GF-D8 (cell line): ENCODE measurements around the gene CATSPER3.

Source experiments
- DNase-seq: peaks from one replicate; lab custom pipeline; 2025; lab: John Stamatoyannopoulos, UW

CATSPER3 gene

DNA sequence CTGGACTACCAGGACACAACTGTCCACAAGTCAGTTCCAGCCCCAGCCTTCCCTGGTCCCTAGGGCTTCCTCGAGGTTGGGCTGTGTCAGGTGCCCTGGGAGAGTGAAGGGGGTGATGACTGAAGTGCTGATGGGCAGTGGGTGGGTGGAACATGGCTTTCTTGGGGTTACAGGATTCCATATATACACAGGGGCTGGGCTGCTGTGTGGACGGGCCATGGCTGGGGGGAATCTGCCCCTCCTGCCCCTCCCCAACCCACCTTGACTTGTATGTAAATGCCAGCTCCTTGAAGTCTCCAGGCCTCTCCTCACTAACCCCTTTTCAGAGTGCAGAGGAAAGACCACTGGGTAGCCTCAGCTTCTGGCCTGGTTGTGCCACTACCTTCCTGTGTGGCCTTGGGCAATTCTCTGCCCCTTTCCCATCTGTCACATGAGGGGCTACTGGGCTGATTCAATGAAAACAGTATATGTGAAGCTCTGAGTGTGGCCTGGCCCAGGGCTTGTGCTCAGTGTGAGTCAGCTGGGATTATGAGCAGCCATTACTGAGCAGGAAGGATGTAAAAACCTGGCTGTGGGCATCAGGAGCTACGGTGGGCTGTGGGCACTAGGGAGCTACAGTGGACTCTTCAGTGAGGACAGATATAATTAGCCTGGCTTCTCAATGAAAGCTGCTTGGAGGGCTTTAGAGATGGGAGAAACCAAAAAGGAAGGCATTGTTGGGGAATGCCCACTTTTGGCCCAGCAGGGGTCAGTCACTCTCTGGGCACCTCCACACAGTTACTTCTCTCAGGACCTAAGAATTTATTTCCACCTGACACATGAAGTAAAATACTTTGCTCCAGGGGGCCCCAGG lies 43.0 kb downstream of the CATSPER3 start:
- no peak for DNase-seq

GRCh38 chr5:135011355-135012032 lies 43.8 kb downstream of the CATSPER3 start:
- DNase-seq: no peak

GRCh38 chr5:135012033-135012588 lies 44.4 kb downstream of the CATSPER3 start:
- DNase-seq: no peak

DNA sequence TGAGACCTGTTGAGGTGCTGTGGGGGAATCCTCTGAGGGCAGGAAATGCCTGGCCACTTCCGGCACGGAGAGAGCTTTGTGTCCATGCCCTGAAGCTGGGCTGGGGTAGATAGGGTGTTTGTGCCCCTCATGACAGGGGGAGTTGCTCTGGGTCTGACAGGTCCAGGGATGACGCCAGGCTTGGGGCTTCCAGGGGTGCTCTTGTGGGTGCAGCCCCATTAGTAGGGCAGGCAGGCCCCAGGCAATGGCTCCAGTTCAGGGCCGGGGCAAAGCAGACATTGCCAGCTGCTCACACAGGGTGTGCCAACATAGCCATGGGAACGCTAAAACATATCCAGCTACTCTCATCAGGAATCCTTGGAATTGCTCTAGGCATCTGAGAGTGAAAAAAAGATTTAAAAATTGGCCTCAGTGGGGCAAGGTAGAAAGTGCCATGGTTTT lies 45.3 kb downstream of the CATSPER3 start:
- no peak for DNase-seq

DNA sequence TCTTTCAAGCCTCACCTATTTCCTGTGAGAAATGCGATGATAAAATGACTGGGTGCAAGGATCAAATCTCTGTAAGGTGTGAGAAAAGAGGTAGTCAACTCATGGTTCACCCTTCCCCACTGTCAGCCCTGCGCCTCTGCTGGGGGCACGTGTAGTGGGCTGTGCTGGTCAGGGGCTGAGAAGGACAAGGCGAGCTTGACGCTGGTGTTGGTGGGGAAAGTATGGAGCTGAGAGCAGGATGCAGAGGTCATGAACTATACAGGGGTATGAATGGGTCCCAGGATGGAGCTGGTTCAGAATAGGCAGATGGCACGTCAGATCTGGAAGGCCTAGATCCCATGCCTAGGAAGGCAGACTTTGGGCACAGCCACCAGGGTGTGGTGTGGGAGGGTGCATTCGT lies 45.7 kb downstream of the CATSPER3 start:
- DNase-seq: no peak

DNA sequence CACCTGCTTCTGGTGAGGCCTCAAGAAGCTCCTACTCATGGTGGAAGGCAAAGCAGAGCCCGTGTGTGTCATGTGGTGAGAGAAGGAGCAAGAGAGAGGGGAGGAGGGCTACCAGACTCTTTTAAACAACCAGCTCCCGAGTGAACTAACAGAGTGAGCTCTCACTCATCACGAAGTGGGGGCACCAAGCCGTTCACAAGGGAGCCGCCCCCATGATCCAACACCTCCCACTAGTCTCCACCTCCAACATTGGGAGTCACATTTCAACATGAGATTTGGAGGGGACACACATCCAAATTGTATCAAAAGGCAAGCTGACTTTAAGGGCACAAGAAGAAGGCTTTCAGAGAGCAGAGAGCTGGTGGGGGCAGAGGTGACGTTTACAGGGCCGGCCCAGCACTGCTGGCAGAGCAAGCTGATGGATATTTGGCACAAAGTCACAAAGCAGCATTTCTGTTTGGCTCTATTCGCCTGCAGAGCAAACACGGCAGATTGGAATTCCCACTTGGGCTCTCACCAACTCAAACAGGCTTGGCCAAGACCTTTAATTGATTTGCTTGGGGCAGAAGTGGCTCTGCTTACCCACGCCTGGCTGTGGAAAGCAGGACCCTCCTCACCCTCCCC lies 46.4 kb downstream of the CATSPER3 start:
- DNase-seq: no peak

DNA sequence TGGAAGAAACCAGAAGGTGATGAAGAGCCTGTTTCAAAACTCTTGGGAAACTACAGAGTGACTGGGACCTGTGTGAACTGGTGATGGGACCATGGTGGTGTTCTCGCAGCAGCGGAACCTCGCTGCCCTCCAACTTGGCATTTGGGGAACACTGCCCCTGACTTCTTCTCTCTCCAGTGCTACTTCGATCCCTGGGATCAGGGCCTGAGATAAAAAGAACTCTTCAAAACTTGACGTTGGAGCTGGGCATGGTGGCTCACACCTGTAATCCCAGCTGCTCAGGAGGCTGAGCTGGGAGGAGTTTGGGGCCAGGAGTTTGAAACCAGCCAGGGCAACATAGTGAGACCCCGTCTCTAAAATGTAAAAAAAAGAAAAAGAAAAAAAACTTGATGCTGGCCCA lies 48.2 kb downstream of the CATSPER3 start:
- DNase-seq: no peak

- DNase-seq: no peak
Measured at GRCh38 chr5:135016861-135017290, 49.2 kb downstream of the CATSPER3 start.

DNA sequence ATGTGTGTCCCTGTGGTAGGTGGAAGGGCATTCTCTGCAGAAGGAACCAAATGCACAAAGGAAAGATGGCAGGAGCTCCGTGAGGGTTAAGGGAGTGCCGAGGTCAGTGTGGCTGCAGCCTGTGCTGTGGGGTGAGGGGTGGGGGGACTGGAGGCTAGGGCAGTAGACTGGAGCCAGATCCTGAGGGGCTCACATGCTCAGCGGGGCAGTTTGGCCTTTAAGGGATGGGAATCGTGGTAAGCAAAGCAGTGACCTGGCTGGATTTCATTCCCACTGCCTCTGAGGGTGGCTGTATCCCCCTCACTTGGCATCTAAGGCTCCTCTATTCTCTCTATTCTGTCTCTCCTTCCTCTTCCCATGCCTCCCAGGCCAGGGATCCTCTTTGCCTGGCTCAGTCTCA lies 50.8 kb downstream of the CATSPER3 start:
- no peak for DNase-seq

- DNase-seq: no peak
Measured at GRCh38 chr5:135019314-135019713, 51.6 kb downstream of the CATSPER3 start.

DNA sequence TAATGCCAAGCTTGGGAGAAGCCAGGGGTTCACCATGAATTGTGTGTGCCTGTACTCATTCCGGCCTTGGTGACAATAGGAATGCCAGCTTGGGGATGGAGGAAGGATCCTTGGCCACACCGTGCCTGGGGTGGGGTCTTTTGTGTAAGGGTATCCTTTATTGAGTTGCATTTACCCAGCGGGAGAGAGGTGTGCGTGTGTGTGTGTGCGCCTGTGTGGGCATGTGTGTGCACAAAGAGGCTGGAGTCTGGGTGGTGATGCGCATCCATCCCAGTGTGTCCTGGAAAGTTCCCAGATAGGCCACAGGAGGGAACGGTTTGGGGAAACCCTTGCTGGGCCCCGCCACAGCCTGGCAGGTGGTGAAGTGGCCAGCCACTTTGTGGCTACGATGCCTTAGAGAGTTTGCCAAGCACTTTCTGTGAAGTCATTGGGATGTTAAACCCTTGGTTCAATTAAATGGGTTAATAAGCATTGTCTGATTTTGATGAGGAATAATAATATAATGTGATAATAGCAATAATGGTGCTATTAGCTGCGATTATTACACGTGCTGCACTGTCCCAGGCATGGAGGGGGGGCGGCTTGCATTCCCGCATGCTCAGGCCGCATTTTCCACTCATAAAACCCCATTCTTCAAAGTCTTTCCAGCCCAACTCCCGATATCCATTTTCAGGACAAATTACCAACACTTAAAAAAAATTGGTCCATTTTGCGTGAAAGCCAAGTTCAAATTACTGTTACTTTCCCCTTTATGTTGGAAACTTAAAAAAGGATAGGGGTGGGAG lies 52.6 kb downstream of the CATSPER3 start:
- no peak for DNase-seq

DNA sequence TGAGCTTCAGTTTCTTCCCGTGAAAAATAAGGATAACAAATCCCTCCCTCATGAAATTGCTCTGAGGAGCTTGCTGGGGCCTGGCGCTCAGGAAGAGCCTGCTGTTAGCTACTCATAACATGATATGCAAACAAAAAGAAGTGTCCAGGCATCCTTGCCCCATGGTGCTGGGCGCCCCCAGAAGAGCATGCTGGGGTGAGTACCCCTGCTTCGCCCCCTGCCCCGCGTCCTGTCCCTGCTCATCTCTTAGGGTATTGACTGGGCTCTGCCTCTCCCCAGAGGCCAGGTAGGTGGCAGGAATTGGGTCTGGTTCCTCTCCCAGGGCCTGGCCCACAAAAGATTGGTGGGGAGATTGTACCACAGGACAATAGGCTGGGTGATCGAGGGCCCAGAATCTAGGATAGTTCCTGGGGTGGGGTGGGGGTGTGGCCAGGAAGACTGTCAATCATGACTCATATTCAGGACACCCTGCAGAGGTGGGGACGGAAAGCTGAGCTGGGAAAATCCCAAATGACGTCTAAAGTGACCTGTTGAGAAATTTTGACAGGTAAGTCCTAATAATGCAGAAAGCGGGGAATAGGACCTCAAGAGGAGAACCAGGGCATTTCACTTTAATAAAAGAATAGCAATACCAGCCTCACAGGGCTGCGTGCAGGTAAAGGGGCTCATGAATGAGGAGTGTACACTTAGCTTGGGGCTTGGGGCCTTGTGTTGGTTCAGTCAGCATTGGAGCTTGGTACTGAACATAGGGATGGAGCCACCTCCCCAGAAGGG lies 57.4 kb downstream of the CATSPER3 start:
- DNase-seq: no peak

GRCh38 chr5:135025730-135026644 lies 58.3 kb downstream of the CATSPER3 start:
- DNase-seq: no peak

DNA sequence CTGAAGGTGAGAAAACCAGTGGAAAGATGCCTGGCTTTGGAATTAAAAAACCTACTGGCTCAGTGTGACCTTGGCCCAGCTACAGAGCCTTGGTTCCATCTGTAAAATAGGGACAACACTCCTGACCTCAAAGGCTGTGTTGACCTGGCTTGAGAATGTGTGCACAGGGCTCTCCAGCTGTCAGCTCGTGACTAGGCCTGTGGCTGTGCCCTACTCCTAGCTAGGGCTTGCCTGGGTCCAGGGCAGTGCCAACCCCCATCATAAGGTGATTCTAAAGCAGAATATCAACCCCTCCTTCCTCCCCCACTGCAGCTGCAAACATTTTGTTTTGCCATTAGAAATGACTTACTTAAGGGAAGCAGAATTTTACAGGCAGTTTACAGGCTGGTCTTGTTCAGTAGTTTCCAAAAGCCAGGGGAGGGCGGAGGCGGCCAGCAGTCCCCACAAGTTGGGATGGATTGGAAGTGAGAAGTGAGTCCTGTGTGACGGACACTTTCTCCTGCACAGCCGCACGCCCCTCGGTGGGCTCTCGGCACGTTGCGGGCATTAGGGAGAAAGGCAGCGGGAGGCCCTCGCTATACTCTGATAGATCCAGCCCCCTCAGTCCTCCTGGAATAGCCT lies 59.0 kb downstream of the CATSPER3 start:
- no peak for DNase-seq

GRCh38 chr5:135027266-135027696 lies 59.6 kb downstream of the CATSPER3 start:
- no peak for DNase-seq

GRCh38 chr5:135027697-135028615 lies 60.2 kb downstream of the CATSPER3 start:
- DNase-seq: no peak

GRCh38 chr5:135028791-135029476 lies 61.2 kb downstream of the CATSPER3 start:
- no peak for DNase-seq
